K562 (cell line): ENCODE data around the gene OR1N1. TPM values are rescaled to one million over a fixed set of nuclear protein-coding genes. Genes with fewer than 3 reads are reported as not detected.

Experiments used
- ATAC-seq: fragments of 200-7000 bp; cut with Tn5 transposase; 3 replicates; pipeline ENCODE4 v1.9.1; 2020; ENCODE audit warnings: moderate library complexity
- BruUV-seq: library from RNA; stranded (reverse); fragments of 400-500 nt; replicated peaks from 2 replicates; lab custom pipeline; 2021; lab: Mats Ljungman, UMichigan
- CTCF ChIA-PET: fragments of 300-600 bp; formaldehyde crosslinking; extraction: SDS; loops from one replicate; lab custom pipeline; 2021; ENCODE audit warnings: low intra/inter-chr PET ratio; lab: Yijun Ruan, JAX
- POLR2A ChIA-PET: fragments of 300-600, 350-650 bp; sonication (Branson Sonifier 250); formaldehyde crosslinking; extraction: SDS; loops from one replicate; lab custom pipeline; 2021; ENCODE audit warnings: antibody characterized with exemption, inconsistent platforms; lab: Yijun Ruan, JAX
- DNase-seq, 4 experiments: peaks; one replicate each; pipeline versions ENCODE4 v3.0.0 to v3.0.0-alpha.2; 2011 to 2018; ENCODE audit warnings: low spot score in 3 of 4, mixed read lengths in 3 of 4; ENCODE audit errors: extremely low read depth in 1 of 4
- FAIRE-seq: peaks from 2 replicates; lab custom pipeline; 2011; peaks lifted over from hg19 to GRCh38; lab: Jason Lieb, UNC
- H2AFZ ChIP-seq: 2 replicates; pipeline ENCODE4 v1.6.0; 2011; ENCODE audit warnings: low read depth, low read length, control low read depth, inconsistent platforms
- H3K27ac ChIP-seq: fragments of 200-600 bp; 3 replicates; pipeline ENCODE4 v1.8.0; 2011; ENCODE audit warnings: low read depth, mild to moderate bottlenecking, control low read depth, inconsistent platforms, low read length, moderate library complexity, mixed read lengths; ENCODE audit errors: extremely low read depth
- H3K27me3 ChIP-seq, 2 experiments: fragments of 300-600 bp in 1 of 2; 2 replicates in 1 of 2; 3 replicates in 1 of 2; pipeline versions ENCODE4 v1.6.0 to v1.8.0; 2011; ENCODE audit warnings: inconsistent platforms in 2 of 2, low read length in 2 of 2, mild to moderate bottlenecking in 1 of 2, mixed read lengths in 1 of 2, moderate library complexity in 1 of 2; ENCODE audit not compliant: control insufficient read depth in 2 of 2, insufficient read depth in 2 of 2
- H3K36me3 ChIP-seq: fragments of 300-600 bp; 3 replicates; pipeline ENCODE4 v1.8.0; 2011; ENCODE audit warnings: mild to moderate bottlenecking, low read length, inconsistent platforms; ENCODE audit not compliant: control insufficient read depth, insufficient read depth
- H3K4me1 ChIP-seq, 2 experiments: fragments of 200-600 bp in 1 of 2; replicated peaks in 1 of 2; 2 replicates in 1 of 2; 3 replicates in 1 of 2; pipeline versions ENCODE4 v1.5.1 to v1.8.0; 2011; ENCODE audit warnings: inconsistent platforms in 2 of 2, low read length in 2 of 2, mild to moderate bottlenecking in 1 of 2, mixed read lengths in 1 of 2, moderate library complexity in 1 of 2; ENCODE audit not compliant: control insufficient read depth in 2 of 2, insufficient read depth in 2 of 2
- H3K4me2 ChIP-seq: 2 replicates; pipeline ENCODE4 v1.6.1; 2011; ENCODE audit warnings: low read length, control low read depth, inconsistent platforms, mixed read lengths; ENCODE audit not compliant: insufficient read depth
- H3K4me3 ChIP-seq: fragments of 200-600 bp; sonication (generic), shearing (Covaris generic); 2 replicates; pipeline ENCODE4 v1.5.1; 2016; ENCODE audit warnings: control low read depth, inconsistent platforms
- H3K79me2 ChIP-seq: fragments of 200-600 bp; 3 replicates; pipeline ENCODE4 v1.8.0; 2011; ENCODE audit warnings: low read length, inconsistent platforms; ENCODE audit not compliant: control insufficient read depth, insufficient read depth
- H3K9ac ChIP-seq, 2 experiments: 2 replicates each; pipeline versions ENCODE4 v1.6.0 to v1.6.1; 2011; ENCODE audit warnings: low read depth in 2 of 2, low read length in 2 of 2, control low read depth in 1 of 2, inconsistent platforms in 1 of 2, mild to moderate bottlenecking in 1 of 2, mixed read lengths in 1 of 2; ENCODE audit not compliant: insufficient read depth in 1 of 2
- H3K9me1 ChIP-seq: one replicate; pipeline ENCODE4 v1.6.0; 2011; ENCODE audit warnings: inconsistent platforms, mild to moderate bottlenecking, low read length, moderate library complexity; ENCODE audit not compliant: control insufficient read depth, insufficient read depth
- H3K9me3 ChIP-seq: replicated peaks from 2 replicates; pipeline ENCODE4 v1.5.1; 2011; ENCODE audit warnings: low read depth, low read length, inconsistent platforms; ENCODE audit not compliant: control insufficient read depth, insufficient read depth
- H4K20me1 ChIP-seq: replicated peaks from 2 replicates; pipeline ENCODE4 v1.6.1; 2011; ENCODE audit warnings: low read length, inconsistent platforms, mixed read lengths; ENCODE audit not compliant: control insufficient read depth, insufficient read depth
- ARHGAP35 ChIP-seq: fragments of 450-650 bp; IDR thresholded peaks from 2 replicates; pipeline ENCODE4 v1.6.1; 2018; ENCODE audit not compliant: partially characterized antibody
- CBX1 ChIP-seq: sonication (generic); IDR thresholded peaks from 2 replicates; pipeline ENCODE4 v1.6.1; 2016; ENCODE audit warnings: antibody characterized with exemption, low read depth, mild to moderate bottlenecking
- CHD7 ChIP-seq: fragments of 200-600 bp; sonication (generic); IDR thresholded peaks from one replicate; pipeline ENCODE4 v1.6.1; 2012; ENCODE audit warnings: mild to moderate bottlenecking, low read depth, low read length, inconsistent platforms
- DDX20 ChIP-seq: fragments of 450-650 bp; IDR thresholded peaks from 2 replicates; pipeline ENCODE4 v1.6.1; 2016; ENCODE audit warnings: missing genetic modification characterization, low read depth, mild to moderate bottlenecking, missing compliant biosample characterization, moderate library complexity
- E2F4 ChIP-seq: sonication (generic); formaldehyde crosslinking; IDR thresholded peaks from 2 replicates; pipeline ENCODE4 v1.8.0; 2022; ENCODE audit warnings: mild to moderate bottlenecking, low read depth, missing genetic modification reagents
- RBM39 ChIP-seq: fragments of 200-400 bp; formaldehyde crosslinking; optimal IDR thresholded peaks from 2 replicates; pipeline ENCODE3; 2018; ENCODE audit warnings: low read depth, low read length
- ZBTB7A ChIP-seq: IDR thresholded peaks from 2 replicates; pipeline ENCODE4 v1.6.1; 2011; ENCODE audit warnings: low read depth, mild to moderate bottlenecking, low read length, moderate library complexity, borderline replicate concordance; ENCODE audit not compliant: control insufficient read depth
- ZNF507 ChIP-seq: conservative IDR thresholded peaks from 2 replicates; pipeline ENCODE4 v1.6.1; 2017; ENCODE audit warnings: missing genetic modification characterization, missing compliant biosample characterization
- ZNF512 ChIP-seq: IDR thresholded peaks from 2 replicates; pipeline ENCODE4 v1.6.1; 2016; ENCODE audit warnings: missing genetic modification characterization, missing compliant biosample characterization
- WGBS: fragments of 100-300 bp; shearing (Covaris generic); methylation state at CpG from one replicate; pipeline ENCODE4 v1.1.6; 2016; ENCODE audit warnings: low coverage, mixed read lengths; ENCODE audit not compliant: insufficient coverage; ENCODE audit errors: missing lambda C conversion rate; 5-methylcytosine and 5-hydroxymethylcytosine counted together
- in situ Hi-C: fragments of 300-500 bp; cut with MboI; formaldehyde crosslinking; loops from 4 replicates; pipeline ENCODE4 v1.15.0; 2018; ENCODE audit warnings: inconsistent platforms, mixed read lengths
- intact Hi-C: fragments of 100-400 bp; cut with micrococcal nuclease; formaldehyde crosslinking; loops from 2 replicates; pipeline ENCODE4 v1.14.2; 2022
- polyA plus RNA-seq, 8 experiments: library from polyadenylated mRNA; depleted of rRNA in 4 of 8; stranded (reverse) in 5 of 8; unstranded in 3 of 8; fragments of >200 nt; fragmentation: Nextera tagmentation in 2 of 8; fragmentation: Illumina TruSeq in 1 of 8; extraction: Ambion mirVana in 2 of 8; extraction: Trizol in 1 of 8; gene quantifications; 2 replicates each; pipeline versions ENCODE4 v1.2.1 to v1.2.3, GENCODE V29; 2011 to 2014; ENCODE audit warnings: inconsistent platforms in 1 of 8, missing spikeins in 1 of 8
- total RNA-seq, 7 experiments: library from RNA; depleted of rRNA in 6 of 7; stranded (reverse); fragments of >200 nt in 6 of 7; fragmentation: Illumina TruSeq in 2 of 7; extraction: Trizol in 2 of 7; gene quantifications; 2 replicates each; pipeline versions ENCODE4 v1.2.1 to v1.2.3, GENCODE V29; 2011 to 2021; ENCODE audit warnings: low replicate concordance in 1 of 7

Gene OR1N1
- total and polyA plus RNA-seq, 9 of the 15 experiments (the other 6 are each of a cell fraction or from before 2014, with no cell fraction given): not detected

DNA sequence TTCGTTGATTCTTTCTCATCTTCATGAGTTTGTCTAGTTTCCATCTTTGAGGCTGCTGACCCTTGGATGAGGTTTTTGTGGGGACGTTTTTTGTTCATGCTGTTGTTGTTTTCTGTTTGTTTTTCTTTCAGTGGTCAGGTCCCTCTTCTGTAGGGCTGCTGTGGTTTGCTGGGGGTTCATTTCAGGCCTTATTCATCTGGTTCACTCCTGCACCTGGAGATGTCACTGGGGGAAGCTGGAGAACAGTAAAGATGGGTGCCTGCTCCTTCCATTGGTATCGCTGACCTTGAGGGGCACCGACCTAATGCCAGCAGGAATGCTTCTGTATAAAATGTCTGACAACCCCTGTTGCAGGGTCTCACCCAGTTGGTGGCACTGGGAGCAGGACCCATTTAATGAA, 34.4 kb upstream of the OR1N1 start:
- H3K9me3 ChIP-seq: no peaks in the 10 kb centered on the region
- intact Hi-C loops: no loop called here
- H3K4me2 ChIP-seq: no peak overlapping the region
- ChIA-PET CTCF (no interaction called here), POLR2A (no interaction called here)
- 0% methylated on average over 4 of the region's 4 CpGs for WGBS
- H3K27me3 ChIP-seq: no peaks in the 10 kb centered on the region
- no peaks in the 10 kb centered on the region for H3K9me1 ChIP-seq
- H2AFZ ChIP-seq: no peak overlapping the region
- H3K4me3 ChIP-seq: no peak overlapping the region
- ATAC-seq: no peak
- H3K36me3 ChIP-seq: no peaks in the 10 kb centered on the region
- DNase-seq: no peak
- no TSS peak for BruUV-seq
- no peaks in the 10 kb centered on the region for H3K4me1 ChIP-seq
- in situ Hi-C loops: no loop called here
- H3K79me2 ChIP-seq: no peaks in the 10 kb centered on the region
- no peak for FAIRE-seq
- H3K27ac ChIP-seq: no peak overlapping the region
- no peaks in the 10 kb centered on the region for H4K20me1 ChIP-seq
- H3K9ac ChIP-seq: no peak overlapping the region
- TF ChIP-seq E2F4 (CRISPR knock-in tag) (no peak), ARHGAP35 (no peak), DDX20 (tag) (no peak), ZNF507 (tag) (no peak), ZNF512 (tag) (no peak), CBX1 (no peak), ZBTB7A (no peak), RBM39 (no peak), CHD7 (no peak)
